GM12801 (cell line): ENCODE results near the gene OLIG1.

Experiments
- TF ChIP-seq, protein P1 (sequence below): IDR thresholded peaks from one replicate; pipeline ENCODE4 v1.5.1; 2011; ENCODE audit warnings: control low read depth; ENCODE audit not compliant: insufficient read length; ENCODE audit errors: extremely low read depth

Gene OLIG1

DNA sequence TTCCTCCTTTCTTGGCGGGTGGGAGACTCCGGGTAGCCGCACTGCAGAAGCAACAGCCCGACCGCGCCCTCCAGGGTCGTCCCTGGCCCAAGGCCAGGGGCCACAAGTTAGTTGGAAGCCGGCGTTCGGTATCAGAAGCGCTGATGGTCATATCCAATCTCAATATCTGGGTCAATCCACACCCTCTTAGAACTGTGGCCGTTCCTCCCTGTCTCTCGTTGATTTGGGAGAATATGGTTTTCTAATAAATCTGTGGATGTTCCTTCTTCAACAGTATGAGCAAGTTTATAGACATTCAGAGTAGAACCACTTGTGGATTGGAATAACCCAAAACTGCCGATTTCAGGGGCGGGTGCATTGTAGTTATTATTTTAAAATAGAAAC lies 41.7 kb upstream of the OLIG1 start:
- TF ChIP-seq, protein P1, sequence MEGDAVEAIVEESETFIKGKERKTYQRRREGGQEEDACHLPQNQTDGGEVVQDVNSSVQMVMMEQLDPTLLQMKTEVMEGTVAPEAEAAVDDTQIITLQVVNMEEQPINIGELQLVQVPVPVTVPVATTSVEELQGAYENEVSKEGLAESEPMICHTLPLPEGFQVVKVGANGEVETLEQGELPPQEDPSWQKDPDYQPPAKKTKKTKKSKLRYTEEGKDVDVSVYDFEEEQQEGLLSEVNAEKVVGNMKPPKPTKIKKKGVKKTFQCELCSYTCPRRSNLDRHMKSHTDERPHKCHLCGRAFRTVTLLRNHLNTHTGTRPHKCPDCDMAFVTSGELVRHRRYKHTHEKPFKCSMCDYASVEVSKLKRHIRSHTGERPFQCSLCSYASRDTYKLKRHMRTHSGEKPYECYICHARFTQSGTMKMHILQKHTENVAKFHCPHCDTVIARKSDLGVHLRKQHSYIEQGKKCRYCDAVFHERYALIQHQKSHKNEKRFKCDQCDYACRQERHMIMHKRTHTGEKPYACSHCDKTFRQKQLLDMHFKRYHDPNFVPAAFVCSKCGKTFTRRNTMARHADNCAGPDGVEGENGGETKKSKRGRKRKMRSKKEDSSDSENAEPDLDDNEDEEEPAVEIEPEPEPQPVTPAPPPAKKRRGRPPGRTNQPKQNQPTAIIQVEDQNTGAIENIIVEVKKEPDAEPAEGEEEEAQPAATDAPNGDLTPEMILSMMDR, result no peak

DNA sequence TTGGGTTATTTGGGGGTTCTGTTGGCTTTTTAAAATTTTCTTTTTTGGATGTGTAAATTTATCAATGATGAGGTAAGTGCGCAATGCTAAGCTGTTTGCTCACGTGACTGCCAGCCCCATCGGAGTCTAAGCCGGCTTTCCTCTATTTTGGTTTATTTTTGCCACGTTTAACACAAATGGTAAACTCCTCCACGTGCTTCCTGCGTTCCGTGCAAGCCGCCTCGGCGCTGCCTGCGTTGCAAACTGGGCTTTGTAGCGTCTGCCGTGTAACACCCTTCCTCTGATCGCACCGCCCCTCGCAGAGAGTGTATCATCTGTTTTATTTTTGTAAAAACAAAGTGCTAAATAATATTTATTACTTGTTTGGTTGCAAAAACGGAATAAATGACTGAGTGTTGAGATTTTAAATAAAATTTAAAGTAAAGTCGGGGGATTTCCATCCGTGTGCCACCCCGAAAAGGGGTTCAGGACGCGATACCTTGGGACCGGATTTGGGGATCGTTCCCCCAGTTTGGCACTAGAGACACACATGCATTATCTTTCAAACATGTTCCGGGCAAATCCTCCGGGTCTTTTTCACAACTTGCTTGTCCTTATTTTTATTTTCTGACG lies 41.1 kb upstream of the OLIG1 start:
- TF ChIP-seq, protein P1, result no peak

DNA sequence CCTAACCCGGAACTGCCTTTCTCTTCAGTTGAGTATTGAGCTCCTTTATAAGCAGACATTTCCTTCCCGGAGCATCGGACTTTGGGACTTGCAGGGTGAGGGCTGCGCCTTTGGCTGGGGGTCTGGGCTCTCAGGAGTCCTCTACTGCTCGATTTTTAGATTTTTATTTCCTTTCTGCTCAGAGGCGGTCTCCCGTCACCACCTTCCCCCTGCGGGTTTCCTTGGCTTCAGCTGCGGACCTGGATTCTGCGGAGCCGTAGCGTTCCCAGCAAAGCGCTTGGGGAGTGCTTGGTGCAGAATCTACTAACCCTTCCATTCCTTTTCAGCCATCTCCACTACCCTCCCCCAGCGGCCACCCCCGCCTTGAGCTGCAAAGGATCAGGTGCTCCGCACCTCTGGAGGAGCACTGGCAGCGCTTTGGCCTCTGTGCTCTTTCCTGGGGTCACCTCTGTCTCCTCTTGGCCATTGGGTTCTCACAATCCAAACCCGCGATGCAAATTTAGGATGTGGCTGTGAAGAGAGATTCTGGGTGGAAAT lies 40.5 kb upstream of the OLIG1 start:
- TF ChIP-seq, protein P1, result no peak

DNA sequence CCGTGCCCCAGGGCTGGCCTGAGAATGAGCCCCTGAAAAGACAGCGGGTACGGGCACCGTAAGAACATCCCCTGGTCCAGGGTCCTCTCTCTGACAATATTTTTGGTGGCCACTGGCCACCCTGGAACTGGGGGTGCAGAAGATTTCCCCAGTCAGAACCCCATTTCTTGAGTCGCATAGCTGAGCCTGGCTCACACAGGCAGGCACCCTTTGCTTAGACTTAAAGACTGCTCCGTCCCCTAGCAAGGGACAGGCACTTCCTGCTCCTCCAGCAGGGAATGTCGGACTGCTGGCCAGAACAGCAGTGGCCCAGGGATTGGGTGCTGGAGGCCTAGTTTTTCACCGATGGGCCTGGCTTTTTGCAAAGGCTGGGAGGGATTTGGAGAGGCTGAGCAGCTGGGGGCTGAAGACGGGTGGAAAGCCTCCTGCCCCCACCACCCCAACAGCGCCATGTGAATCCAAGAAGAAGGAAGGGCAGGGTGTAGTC lies 39.9 kb upstream of the OLIG1 start:
- TF ChIP-seq, protein P1, result no peak

DNA sequence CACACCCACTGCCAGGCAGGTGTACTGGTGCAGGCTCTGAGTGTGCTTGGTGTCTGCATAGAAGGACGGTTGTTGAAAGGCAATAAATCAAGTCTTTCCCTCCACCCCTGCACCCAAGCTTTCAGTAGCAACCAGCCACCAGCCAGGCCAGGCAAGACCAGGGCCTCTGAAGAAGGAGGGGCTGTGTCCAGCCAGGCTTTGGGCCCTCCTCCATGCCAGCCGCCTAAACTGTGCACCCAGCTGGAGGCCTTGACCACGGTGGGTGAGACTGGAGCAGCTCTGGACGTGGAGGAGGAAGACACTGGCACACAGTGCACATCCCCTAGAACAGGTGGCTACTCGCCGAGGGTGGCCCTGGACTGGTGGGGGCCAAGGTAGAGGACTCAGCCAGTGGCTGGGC lies 39.3 kb upstream of the OLIG1 start:
- TF ChIP-seq, protein P1, result no peak

DNA sequence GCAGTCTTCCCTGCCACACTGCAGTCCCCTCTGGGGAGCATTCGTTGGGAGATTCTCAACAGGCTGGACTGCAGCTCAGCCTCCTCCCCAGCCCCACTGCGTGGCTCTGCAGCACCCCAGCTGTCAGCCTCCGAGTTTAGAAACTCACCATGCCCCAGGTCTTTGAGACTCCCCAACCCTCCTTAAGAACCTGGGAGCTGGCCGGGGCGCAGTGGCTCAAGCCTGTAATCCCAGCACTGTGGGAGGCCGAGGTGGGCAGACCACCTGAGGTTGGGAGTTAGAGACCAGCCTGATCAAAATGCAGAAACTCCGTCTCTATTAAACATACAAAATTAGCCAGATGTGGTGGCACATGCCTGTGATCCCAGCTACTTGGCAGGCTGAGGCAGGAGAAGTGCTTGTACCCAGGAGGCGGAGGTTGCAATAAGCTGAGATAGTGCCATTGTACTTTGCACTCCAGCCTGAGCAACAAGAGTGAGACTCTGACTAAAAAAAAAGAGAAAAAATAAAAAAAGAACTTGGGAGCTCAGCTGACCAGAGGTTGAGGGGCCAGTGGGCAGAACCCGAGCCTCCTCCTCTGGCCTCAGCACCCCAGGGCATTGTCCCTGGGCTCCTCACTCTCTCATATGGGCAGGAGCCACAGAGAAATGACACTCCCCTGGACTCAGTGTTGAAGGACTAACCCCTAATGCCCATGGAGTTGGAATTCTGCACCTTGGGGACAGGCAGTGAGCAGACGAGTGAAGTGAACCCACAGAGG lies 38.6 kb upstream of the OLIG1 start:
- TF ChIP-seq, protein P1, result no peak

DNA sequence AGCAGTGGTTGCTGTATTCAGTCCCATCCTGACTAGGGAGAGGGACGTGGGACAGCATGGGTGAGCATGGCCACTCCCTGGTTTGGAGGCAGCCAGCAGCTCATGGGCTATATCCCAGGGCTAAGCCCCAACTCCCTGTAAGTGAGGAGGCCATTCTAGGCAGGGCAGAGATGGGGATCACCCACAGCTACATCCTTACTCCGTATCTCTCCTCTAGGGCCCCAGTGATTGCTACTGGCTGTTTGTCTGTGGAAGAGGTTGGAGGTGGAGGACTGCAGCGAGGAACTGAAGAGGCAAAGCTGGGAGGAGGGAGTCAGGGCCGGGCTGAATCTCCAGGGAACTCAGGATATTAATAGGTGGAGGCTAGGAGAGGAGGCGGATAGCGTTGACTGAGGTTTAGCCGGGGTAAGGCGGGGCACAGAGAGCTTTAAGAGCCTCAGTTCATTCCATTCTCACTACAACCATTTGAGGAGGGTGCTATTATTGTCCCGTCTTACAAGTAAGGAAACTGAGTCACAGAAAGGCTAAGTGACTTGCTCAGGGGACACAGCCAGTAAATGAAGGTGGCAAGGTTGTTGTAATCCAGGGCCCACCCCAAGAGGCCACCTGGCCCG lies 37.4 kb upstream of the OLIG1 start:
- TF ChIP-seq, protein P1, result no peak
